ENCODE data around the gene RERE. TPM values are rescaled to one million over a fixed set of nuclear protein-coding genes. Genes with fewer than 3 reads are reported as not detected.

Gene RERE
- total and polyA plus RNA-seq, 2 experiments from 2014 or later: 148 to 170 TPM

DNA sequence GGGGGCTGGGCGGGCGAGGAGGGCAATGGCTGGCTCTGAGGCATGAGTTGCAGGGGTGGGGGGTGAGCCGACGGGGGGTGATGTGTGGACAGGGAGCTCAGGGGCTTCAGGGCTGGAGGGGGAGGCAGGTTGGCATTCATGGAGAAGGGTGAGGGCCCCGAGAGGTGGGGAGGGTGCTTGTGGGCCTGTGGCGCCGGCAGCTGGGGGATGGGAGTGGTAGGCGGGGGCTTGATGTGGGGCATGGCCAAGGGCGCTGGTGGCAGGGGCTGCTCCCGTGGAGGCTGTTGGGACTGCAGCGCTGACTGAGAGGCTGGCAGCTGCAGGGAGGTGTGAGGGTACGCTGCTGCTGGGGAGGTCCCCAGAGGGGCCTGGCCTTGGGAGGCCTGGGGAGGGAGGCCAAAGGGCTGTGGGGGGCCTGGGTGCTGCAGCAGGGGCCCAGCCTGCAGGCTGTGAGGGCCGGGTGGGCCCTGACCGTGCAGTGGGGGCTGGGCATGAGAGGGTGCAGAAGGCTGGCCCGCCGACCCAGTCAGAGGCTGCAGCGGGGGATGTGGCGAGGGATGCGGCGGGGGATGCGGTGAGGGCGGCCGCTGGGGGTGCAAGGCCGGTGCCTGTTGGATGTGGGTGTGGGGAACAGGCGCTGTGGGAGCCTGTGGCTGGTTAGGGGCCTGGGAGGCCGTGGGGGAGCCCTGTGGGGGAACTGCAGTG is 456.8 kb downstream of the RERE start:
- H3K36me3 Mint-ChIP-seq (ENCODE audit: low read depth): peaks cover 63% of the 10 kb centered on the region

More for the DNA sequence above, 456.8 kb downstream of the RERE start:
- no peak overlapping the region for H3K27ac Mint-ChIP-seq
- TF ChIP-seq, protein P1, sequence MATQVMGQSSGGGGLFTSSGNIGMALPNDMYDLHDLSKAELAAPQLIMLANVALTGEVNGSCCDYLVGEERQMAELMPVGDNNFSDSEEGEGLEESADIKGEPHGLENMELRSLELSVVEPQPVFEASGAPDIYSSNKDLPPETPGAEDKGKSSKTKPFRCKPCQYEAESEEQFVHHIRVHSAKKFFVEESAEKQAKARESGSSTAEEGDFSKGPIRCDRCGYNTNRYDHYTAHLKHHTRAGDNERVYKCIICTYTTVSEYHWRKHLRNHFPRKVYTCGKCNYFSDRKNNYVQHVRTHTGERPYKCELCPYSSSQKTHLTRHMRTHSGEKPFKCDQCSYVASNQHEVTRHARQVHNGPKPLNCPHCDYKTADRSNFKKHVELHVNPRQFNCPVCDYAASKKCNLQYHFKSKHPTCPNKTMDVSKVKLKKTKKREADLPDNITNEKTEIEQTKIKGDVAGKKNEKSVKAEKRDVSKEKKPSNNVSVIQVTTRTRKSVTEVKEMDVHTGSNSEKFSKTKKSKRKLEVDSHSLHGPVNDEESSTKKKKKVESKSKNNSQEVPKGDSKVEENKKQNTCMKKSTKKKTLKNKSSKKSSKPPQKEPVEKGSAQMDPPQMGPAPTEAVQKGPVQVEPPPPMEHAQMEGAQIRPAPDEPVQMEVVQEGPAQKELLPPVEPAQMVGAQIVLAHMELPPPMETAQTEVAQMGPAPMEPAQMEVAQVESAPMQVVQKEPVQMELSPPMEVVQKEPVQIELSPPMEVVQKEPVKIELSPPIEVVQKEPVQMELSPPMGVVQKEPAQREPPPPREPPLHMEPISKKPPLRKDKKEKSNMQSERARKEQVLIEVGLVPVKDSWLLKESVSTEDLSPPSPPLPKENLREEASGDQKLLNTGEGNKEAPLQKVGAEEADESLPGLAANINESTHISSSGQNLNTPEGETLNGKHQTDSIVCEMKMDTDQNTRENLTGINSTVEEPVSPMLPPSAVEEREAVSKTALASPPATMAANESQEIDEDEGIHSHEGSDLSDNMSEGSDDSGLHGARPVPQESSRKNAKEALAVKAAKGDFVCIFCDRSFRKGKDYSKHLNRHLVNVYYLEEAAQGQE (IDR thresholded peaks at IDR 0.05; ENCODE audit: unreplicated experiment): no peak
- TF ChIP-seq, protein P2, sequence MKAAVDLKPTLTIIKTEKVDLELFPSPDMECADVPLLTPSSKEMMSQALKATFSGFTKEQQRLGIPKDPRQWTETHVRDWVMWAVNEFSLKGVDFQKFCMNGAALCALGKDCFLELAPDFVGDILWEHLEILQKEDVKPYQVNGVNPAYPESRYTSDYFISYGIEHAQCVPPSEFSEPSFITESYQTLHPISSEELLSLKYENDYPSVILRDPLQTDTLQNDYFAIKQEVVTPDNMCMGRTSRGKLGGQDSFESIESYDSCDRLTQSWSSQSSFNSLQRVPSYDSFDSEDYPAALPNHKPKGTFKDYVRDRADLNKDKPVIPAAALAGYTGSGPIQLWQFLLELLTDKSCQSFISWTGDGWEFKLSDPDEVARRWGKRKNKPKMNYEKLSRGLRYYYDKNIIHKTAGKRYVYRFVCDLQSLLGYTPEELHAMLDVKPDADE (IDR thresholded peaks at IDR 0.05): no peak
- no peak for TF ChIP-seq POLR2AphosphoS5 (IDR thresholded peaks at IDR 0.05; ENCODE audit: low read depth)
- no peak for TF ChIP-seq CREB1 (CRISPR knock-in tag; IDR thresholded peaks at IDR 0.05; ENCODE audit: low read depth)
- TF ChIP-seq, protein P3, sequence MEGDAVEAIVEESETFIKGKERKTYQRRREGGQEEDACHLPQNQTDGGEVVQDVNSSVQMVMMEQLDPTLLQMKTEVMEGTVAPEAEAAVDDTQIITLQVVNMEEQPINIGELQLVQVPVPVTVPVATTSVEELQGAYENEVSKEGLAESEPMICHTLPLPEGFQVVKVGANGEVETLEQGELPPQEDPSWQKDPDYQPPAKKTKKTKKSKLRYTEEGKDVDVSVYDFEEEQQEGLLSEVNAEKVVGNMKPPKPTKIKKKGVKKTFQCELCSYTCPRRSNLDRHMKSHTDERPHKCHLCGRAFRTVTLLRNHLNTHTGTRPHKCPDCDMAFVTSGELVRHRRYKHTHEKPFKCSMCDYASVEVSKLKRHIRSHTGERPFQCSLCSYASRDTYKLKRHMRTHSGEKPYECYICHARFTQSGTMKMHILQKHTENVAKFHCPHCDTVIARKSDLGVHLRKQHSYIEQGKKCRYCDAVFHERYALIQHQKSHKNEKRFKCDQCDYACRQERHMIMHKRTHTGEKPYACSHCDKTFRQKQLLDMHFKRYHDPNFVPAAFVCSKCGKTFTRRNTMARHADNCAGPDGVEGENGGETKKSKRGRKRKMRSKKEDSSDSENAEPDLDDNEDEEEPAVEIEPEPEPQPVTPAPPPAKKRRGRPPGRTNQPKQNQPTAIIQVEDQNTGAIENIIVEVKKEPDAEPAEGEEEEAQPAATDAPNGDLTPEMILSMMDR (conservative IDR thresholded peaks at IDR 0.05; ENCODE audit: low read depth in 2 of 2): no peak
- TF ChIP-seq ZNF331 (CRISPR knock-in tag; IDR thresholded peaks at IDR 0.05; ENCODE audit: low read depth): no peak
- TF ChIP-seq NANOG (IDR thresholded peaks at IDR 0.05; ENCODE audit: borderline replicate concordance): no peak
- no peak for TF ChIP-seq EZH2phosphoT487 (IDR thresholded peaks at IDR 0.05; ENCODE audit: unreplicated experiment)
- TF ChIP-seq STAT1 (IDR thresholded peaks at IDR 0.05; ENCODE audit: unreplicated experiment): no peak
- H3K27ac ChIP-seq (ENCODE audit: low read depth): no peak overlapping the region
- H2AFZ ChIP-seq: no peak overlapping the region
- DNase-seq (ENCODE audit: low spot score) (no peak), ATAC-seq (no peak)
- H3K36me3 ChIP-seq (ENCODE audit: insufficient read depth): peaks cover 8% of the 10 kb centered on the region
- no peak overlapping the region for H3K4me3 ChIP-seq
- H3K4me3 Mint-ChIP-seq: no peak overlapping the region
- H3K4me1 ChIP-seq (ENCODE audit: insufficient read depth): no peaks in the 10 kb centered on the region
- 0 out of 2 replicates have a peak, but pooled peaks cover 5% of the 10 kb centered on the region for H3K79me2 ChIP-seq (replicated peaks; ENCODE audit: insufficient read depth)
- peaks cover 10% of the 10 kb centered on the region; the same call in 1 of the 2 replicates for H4K20me1 ChIP-seq (replicated peaks; ENCODE audit: insufficient read depth)
- no peaks in the 10 kb centered on the region for H3K9me2 ChIP-seq (ENCODE audit: insufficient read depth)
- H3K27me3 ChIP-seq (ENCODE audit: insufficient read depth): no peaks in the 10 kb centered on the region
- H3K4me2 ChIP-seq: no peak overlapping the region
- H3F3A ChIP-seq (replicated peaks; ENCODE audit: low read depth): no peaks in the 10 kb centered on the region
- H3K9me3 Mint-ChIP-seq: no peaks in the 10 kb centered on the region
- H3K27me3 Mint-ChIP-seq (ENCODE audit: insufficient read depth, low read depth, poor library complexity): peaks cover 10% of the 10 kb centered on the region
- peaks cover 7% of the 10 kb centered on the region; the same call in 1 of the 3 replicates for H3K4me1 Mint-ChIP-seq
